DMS153 treated with DMSO at 0.1 percent for 48 hours (cell line): ENCODE data around the gene HIBADH.
"Not testable (repeated sequence)": the region's sequence is repeated elsewhere in the genome, so short reads cannot be mapped to it uniquely, and the experiment has no call there.

ENCODE experiments used
- DNase-seq: peaks from one replicate; lab custom pipeline; 2025; ENCODE audit not compliant: unreplicated experiment; lab: John Stamatoyannopoulos, UW

The HIBADH gene

GRCh38 chr7:27603813-27604212 is 58.9 kb downstream of the HIBADH start:
- no peak for DNase-seq

GRCh38 chr7:27602766-27603165 is 59.9 kb downstream of the HIBADH start:
- no peak for DNase-seq

- DNase-seq: no peak
Measured at GRCh38 chr7:27601217-27601616, 61.5 kb downstream of the HIBADH start.

- DNase-seq: no peak
Measured at GRCh38 chr7:27600247-27600646, 62.4 kb downstream of the HIBADH start.

- no peak for DNase-seq
Measured at GRCh38 chr7:27595009-27595408, 67.7 kb downstream of the HIBADH start.

GRCh38 chr7:27593226-27593625 is 69.5 kb downstream of the HIBADH start:
- no peak for DNase-seq

GRCh38 chr7:27590416-27590815 is 72.3 kb downstream of the HIBADH start:
- no peak for DNase-seq

GRCh38 chr7:27587429-27587828 is 75.3 kb downstream of the HIBADH start:
- DNase-seq: no peak

GRCh38 chr7:27586825-27587224 is 75.9 kb downstream of the HIBADH start:
- DNase-seq: peak; percentile 76

- DNase-seq: no peak
Measured at GRCh38 chr7:27585781-27586447, 76.8 kb downstream of the HIBADH start.

- no peak for DNase-seq
Measured at GRCh38 chr7:27581906-27582305, 80.8 kb downstream of the HIBADH start.

- DNase-seq: no peak
Measured at GRCh38 chr7:27581119-27581518, 81.6 kb downstream of the HIBADH start.

- DNase-seq: no peak
Measured at GRCh38 chr7:27579565-27579964, 83.1 kb downstream of the HIBADH start.

- not testable (repeated sequence) for DNase-seq
Measured at GRCh38 chr7:27578169-27578568, 84.5 kb downstream of the HIBADH start.

GRCh38 chr7:27576360-27576944 is 86.2 kb downstream of the HIBADH start:
- DNase-seq: peak; percentile 79

- no peak for DNase-seq
Measured at GRCh38 chr7:27575613-27576012, 87.1 kb downstream of the HIBADH start.

GRCh38 chr7:27569106-27569505 is 93.6 kb downstream of the HIBADH start:
- DNase-seq: no peak

GRCh38 chr7:27567266-27567665 is 95.4 kb downstream of the HIBADH start:
- no peak for DNase-seq

GRCh38 chr7:27564881-27565482 is 97.7 kb downstream of the HIBADH start:
- DNase-seq: no peak

- DNase-seq: no peak
Measured at GRCh38 chr7:27560706-27561235, 101.9 kb downstream of the HIBADH start.

GRCh38 chr7:27555670-27556069 is 107.0 kb downstream of the HIBADH start:
- DNase-seq: no peak

GRCh38 chr7:27554826-27555225 is 107.9 kb downstream of the HIBADH start:
- DNase-seq: no peak
